GM12865 (cell line): ENCODE measurements around the gene LIN9.
A peak's percentile ranks its signal among the peaks of the same experiment; 100 is the strongest.

Experiments used
- DNase-seq: peaks from one replicate; pipeline ENCODE4 v3.0.0; 2010; ENCODE audit warnings: low read depth
- H3K4me3 ChIP-seq: 2 replicates; pipeline ENCODE4 v1.5.1; 2011; ENCODE audit warnings: mild to moderate bottlenecking, low read depth, low read length, control low read depth
- TF ChIP-seq, protein P1 (sequence below): IDR thresholded peaks from 2 replicates; pipeline ENCODE4 v1.5.1; 2011; ENCODE audit warnings: low read length, control low read depth, low read depth, inconsistent platforms; ENCODE audit not compliant: insufficient read depth; ENCODE audit errors: missing control alignments

The LIN9 gene

DNA sequence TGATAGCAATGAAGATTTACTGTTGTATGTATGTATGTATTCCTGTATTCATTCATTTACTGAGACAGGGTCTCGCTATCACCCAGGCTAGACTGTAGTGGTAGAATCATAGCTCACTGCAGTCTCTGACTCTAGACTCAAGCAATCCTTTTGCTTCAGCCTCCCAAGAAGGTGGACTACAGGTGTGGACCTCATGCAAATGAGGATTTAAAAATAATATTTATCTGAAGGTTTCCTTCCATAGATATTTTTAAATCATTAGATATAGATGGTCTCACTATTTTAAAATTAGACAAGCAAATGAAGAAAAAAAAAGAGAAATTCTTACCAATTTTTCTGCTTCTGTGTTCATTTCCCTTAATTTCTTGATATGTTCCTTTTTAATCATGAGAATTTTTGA, 58.5 kb downstream of the LIN9 start:
- no peak overlapping the region for H3K4me3 ChIP-seq
- TF ChIP-seq, protein P1, sequence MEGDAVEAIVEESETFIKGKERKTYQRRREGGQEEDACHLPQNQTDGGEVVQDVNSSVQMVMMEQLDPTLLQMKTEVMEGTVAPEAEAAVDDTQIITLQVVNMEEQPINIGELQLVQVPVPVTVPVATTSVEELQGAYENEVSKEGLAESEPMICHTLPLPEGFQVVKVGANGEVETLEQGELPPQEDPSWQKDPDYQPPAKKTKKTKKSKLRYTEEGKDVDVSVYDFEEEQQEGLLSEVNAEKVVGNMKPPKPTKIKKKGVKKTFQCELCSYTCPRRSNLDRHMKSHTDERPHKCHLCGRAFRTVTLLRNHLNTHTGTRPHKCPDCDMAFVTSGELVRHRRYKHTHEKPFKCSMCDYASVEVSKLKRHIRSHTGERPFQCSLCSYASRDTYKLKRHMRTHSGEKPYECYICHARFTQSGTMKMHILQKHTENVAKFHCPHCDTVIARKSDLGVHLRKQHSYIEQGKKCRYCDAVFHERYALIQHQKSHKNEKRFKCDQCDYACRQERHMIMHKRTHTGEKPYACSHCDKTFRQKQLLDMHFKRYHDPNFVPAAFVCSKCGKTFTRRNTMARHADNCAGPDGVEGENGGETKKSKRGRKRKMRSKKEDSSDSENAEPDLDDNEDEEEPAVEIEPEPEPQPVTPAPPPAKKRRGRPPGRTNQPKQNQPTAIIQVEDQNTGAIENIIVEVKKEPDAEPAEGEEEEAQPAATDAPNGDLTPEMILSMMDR, result no peak
- DNase-seq, result no peak

DNA sequence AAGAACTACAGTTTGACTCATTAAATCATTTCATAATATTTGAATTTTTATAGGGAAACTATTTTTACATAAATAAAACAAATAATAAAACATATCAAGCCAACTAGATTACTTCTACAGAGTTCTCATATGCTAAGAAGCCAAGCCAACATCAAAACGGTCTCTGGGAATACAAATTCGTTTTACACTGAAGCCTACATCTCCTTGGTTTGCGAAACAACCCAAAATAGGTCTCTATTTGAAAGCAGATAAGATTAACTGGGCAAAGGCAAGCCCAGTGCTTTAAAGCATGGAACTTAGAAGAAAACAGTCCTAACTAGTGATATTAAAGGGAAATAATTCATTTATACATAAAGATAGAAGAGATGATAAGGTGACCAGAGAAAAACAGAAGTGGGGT, 60.2 kb downstream of the LIN9 start:
- TF ChIP-seq, protein P1, result no peak
- H3K4me3 ChIP-seq, result no peak overlapping the region
- no peak for DNase-seq

DNA sequence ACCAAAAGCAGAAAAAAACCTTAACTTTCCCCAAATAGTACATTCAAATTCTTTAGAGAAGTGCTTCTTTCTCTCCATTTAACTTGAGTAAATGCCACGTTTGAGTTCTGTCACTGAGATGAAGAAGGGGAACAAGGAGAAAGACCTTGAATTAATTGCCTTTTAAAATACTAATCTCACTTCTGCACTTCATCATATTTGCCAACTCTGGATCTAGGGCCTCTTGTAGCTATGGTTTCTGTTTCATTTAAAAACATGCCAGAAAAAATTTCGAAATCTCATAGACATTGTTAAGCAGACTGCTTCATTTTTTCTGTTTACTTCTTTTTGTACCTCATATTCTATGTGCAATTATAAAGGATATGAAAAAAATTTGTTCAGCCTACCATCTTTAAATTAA, 60.9 kb downstream of the LIN9 start:
- DNase-seq, result peak; percentile 12
- TF ChIP-seq, protein P1, result no peak
- H3K4me3 ChIP-seq, result no peak overlapping the region

DNA sequence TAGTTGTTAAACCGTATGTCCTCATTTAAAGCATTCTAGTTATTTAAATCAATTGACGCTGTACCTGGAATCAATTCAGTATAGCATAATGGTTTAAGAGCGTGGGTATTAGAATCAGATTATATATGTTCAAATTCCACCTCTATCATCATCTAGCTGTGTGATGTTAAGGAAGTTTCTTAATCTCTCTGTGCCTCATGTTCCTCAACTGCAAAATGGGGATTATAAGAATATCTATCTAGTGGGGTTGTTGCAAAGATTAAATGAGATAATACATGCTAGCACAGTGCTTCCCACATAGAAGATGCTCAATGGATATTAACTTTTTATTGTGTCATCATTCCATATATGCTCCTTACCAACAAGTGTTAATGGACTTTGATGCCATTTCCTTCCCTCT, 69.5 kb downstream of the LIN9 start:
- TF ChIP-seq, protein P1, result no peak
- no peak overlapping the region for H3K4me3 ChIP-seq
- DNase-seq, result no peak

DNA sequence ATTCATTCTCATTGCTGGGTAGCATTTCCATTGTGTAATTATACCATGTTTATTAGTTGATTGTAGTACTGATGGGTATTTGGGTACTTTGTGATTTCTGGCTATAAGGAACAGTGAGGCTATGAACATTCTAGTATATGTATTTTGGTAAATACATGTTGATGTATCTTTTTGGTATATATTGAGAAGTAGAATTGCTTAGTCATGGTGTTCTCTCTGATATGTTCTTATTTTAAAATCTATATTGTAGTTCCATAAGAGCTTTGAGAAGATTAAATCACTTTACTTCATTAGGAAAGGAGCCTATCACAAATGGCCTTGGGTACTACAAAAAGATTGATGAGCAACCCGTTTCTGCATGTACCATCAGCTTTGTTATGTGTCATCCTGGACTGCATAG, 72.1 kb downstream of the LIN9 start:
- H3K4me3 ChIP-seq, result no peak overlapping the region
- no peak for DNase-seq
- TF ChIP-seq, protein P1, result no peak

DNA sequence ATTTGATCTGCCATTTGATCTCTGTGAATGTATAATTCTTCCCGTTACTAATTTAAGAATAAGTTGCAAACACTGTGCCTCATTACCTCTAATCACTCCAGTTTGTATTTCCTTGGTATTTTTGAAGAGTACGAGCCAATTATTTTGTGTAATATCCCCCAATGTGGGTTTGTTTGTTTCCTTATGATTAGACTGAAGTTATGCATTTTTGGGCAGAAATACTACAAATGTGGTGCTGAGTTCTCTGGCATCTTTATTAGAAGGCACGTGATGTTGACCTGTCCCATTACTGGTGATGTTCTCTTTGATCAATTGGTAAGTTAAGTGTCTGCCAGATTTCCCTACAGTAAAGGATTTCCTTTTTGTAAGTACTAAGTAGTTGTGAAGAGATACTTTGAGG, 75.2 kb downstream of the LIN9 start:
- TF ChIP-seq, protein P1, result no peak
- H3K4me3 ChIP-seq, result no peak overlapping the region
- DNase-seq, result no peak

DNA sequence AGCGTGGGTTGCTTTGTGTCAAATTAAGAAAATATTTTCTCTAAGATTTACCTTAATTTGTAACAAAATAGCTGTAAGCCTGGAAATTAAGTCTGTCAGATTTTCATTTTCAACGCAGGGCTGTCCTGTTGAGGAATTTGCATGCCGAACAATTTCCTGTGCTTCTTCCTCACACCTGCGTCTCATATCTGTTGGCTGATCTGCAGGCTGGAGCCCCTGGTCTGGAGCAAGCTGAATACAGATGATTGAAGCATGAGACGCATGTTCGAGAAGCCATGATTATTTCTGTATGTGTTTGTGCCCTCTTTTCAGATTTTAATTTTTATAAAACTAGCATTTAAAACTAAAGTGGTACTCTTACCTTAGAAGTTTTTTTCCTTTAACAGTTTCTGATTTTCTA, 75.7 kb downstream of the LIN9 start:
- peak; percentile 57 for DNase-seq
- H3K4me3 ChIP-seq, result no peak overlapping the region
- TF ChIP-seq, protein P1, result no peak
